ENCODE measurements around the gene REXO1.
A peak's percentile ranks its signal among the peaks of the same experiment; 100 is the strongest.

REXO1 gene

GRCh38 chr19:1860821-1861598 lies 12.7 kb upstream of the REXO1 start:
- no peak for DNase-seq

GRCh38 chr19:1860042-1860775 lies 11.9 kb upstream of the REXO1 start:
- no peak for DNase-seq

DNA sequence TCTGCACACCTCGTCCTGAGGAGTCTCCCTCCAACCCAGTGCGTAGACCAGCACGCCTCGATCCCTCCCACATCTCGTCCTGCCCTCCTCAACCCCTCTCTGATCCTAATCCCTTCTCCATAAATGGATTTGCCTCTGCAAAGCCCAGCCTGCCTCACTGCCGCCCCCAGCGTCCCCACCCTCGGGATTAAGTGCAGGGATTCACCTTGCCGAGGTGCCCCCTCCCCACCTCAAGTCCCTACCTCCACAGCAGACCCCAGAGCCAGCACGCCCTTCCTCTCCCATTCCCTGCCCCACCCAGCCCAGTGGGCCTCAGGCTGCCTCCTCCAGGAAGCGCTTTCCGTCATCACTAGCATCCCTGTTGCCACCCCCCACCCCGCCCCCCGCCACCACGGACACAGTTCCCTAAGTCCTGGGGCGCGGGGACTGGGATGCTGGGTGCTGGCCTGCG lies 11.1 kb upstream of the REXO1 start:
- no peak for DNase-seq

DNA sequence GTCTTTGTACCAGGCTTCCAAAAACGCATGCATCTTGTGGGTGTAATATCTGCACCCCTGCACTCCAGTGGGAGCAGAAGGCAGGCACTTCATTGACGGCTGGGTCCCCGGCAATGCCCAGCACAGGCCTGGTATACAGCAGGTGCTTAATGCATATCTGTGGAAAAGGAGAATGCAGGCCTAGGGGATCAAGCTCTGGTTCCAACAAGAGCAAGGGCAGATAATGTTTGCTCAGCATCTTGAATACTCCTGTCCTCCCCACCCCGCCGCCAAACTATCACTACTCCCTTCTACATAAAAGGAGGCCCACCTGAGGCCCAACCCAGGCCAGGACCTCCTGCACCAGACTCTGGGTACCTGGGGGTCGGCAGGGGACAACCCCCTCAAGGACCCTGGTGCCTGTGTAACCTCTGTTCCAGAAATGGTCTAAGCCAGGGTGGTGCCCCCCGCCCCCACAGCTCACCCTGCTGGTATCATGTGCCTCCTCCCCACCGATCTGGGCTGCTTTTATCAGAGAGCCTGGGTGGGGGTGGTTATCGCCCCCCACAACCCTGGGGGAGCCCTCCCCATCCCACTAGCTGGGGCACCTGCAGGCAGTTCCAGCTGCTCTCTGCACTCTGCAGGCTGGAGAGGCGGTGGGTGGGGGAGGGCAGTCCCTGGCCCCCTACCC lies 10.3 kb upstream of the REXO1 start:
- DNase-seq: no peak

DNA sequence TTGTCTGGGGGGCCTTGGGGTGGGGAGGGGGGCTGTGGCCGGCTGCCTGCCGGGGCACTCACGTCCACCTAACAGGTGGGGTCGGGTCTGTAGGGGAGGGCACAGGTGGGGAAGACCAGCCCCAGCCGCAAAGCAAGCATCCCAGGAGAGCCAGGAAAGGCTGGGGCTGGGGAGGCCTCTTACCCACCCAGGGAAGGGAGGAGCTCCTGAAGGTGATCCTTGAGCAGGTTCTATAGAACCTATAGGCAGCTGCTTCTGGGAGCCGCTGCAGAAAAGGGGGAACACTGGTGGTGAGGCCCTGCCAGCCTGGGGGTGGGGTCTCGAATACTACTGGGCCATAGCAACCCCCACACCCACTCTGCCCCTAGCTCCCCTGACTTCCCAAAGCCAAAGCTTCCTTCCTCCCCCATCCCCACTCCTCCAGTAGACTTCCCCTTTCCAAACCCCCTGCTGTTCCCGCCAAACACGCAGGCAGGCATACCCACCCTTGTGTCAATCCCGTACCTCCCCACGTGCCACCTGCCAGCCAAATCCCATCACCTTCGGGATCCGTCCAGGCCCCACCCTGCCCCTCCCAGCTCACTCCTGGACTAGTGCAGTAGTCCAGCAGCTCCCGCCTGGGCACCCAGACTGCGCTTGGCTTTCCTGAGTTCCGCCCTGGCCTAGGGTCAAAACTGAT lies 9.5 kb upstream of the REXO1 start:
- DNase-seq: no peak

GRCh38 chr19:1856698-1857603 lies 8.7 kb upstream of the REXO1 start:
- DNase-seq: no peak

GRCh38 chr19:1856345-1856697 lies 8.0 kb upstream of the REXO1 start:
- DNase-seq: no peak

DNA sequence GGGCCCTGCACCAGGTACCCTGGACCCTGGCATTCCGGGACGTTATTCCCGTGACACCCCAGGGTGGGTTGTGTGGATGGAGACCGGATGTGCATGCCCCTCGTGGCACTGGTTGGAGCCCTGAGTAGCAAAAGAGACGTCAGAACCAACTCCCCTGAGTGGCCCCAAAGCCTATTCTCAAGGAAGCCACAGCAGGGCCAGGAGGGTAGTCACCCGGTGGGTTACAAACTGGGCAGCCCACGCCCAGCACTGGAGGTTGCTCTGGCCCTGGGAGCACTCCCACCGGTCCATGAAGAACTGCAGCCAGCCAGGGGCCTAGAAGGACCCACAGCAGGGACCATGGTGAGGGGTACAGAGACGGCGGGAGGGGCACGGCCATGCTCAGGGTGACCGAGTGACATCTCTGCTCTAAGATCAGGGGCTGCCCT lies 7.6 kb upstream of the REXO1 start:
- DNase-seq: no peak

DNA sequence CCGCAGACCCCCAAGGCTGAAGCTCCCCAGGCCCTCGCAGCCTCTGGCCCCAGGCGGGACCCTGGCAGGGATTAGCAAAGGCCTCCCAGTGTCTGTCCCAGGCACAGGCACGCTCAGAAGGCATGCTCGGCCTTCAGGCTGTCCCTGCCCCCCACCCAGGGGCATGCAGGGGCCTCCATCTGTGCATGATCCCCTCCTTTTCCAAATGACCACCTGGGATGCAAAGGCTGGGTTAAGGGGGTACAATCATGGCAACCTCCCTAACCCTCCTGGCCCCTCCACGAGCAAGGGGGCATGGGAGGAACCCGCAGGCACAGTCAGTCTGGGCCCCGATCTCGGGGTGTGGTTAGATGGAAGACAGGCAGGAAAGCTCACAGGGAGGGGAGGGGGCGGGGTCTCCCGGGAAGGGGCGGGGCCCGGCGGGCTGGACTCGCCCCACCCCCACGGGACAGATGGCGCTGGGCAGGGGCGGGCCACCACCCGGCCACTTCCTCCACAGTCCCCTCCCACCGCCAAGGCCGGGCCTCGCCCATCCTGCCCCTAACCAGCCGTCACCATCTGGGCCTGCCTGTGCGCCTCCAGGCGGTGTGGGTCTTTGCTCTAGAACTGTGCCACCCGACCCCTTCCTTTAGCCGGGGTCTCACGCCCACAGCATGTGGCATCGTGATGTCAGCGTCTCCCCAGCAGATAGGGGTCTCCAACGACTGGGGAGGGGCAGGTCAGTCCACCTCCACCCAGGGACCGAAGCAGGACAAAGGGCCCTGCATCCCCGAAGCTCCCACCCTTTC lies 7.0 kb upstream of the REXO1 start:
- peak; percentile 60 for DNase-seq

GRCh38 chr19:1854542-1855039 lies 6.3 kb upstream of the REXO1 start:
- no peak for DNase-seq

DNA sequence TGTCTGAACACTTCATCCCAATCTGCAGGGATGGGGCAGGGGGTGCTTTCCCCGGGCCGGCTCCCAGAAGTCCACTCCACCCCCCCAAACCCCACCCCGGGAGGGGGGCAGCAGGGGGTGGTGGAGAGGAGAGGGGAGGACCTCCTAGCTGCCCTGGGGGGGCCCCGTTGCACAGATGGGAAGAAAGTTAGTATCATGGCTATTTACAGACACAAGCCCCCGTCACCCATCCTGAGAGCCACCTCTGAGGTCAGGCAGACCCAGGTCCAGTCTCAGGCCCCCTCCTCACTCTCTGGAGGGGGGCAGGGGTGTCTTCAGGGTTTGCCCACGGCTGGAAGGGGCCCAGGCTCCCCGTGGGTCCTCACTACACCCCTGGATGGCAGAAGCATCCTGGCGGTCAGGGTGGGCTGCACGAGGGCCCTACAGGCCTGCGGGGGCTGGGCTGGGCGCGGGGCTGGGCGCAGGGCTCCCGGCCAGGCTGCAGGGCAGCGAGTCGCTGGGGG lies 5.8 kb upstream of the REXO1 start:
- DNase-seq: no peak

DNA sequence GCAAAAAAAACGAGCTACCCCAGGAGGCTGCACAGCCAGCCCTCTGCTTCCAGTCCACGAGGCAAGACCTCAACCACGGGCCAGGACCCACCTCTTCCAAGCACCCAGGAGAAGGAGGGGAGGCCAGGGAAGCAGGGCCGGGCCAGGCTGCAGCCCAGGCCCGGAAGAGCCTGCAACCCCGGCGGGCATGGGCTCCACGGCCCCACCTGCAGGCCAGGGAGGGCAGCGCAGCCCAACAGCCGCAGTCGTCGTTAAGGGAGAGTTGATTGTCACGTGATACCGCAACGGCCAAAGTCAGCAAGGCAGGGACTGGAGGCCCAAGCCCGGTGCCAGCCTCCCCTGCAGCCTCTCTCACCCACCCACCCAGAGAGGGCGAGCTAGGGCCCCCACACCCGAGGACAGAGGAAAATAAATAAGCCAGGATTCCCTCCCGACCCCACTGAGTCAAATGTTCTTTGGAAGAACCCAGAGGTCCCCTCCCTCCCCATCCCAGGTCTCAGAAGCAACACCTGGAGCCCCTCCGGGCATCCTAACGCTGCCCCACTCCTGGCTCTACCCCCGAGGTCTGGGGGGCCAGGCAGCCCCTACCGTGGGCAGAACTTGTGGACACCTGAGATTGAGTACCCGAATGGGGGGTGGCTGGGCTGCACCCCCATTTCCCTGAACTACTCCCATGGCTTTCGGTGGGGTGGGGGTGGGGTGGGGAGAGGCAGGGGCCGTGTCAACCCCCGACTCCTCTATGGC lies 5.2 kb upstream of the REXO1 start:
- peak; percentile 45 for DNase-seq

DNA sequence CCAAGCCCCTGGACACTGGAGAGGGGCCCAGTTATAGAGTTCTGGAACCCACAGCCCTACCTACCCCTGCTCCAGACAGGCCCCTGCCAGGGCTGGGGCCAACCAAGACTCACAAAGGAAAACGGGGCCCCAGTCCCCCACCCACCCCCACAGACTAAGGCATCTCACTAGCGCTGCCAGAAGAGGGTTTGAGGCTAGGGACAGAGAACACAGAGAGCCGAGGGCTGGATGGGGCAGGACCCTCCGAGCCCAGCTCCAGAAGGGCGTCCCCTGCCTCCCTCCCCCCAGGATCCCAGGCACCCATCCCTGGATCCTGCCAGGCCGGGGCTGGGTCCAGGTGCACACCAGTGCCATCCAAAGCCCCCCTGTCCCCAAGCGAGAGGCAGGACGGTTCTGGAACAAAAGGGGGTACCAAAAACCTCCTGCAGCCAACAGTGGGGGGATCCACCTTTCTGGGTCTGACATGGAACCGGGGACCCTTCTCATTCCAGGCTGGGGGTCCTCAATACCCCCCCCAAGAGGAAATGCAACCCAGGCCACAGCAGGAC lies 4.4 kb upstream of the REXO1 start:
- DNase-seq: no peak

- no peak for DNase-seq
These were observed 3.6 kb upstream of the REXO1 start for GRCh38 chr19:1851654-1852580.

GRCh38 chr19:1850809-1851653 lies 2.7 kb upstream of the REXO1 start:
- no peak for DNase-seq

DNA sequence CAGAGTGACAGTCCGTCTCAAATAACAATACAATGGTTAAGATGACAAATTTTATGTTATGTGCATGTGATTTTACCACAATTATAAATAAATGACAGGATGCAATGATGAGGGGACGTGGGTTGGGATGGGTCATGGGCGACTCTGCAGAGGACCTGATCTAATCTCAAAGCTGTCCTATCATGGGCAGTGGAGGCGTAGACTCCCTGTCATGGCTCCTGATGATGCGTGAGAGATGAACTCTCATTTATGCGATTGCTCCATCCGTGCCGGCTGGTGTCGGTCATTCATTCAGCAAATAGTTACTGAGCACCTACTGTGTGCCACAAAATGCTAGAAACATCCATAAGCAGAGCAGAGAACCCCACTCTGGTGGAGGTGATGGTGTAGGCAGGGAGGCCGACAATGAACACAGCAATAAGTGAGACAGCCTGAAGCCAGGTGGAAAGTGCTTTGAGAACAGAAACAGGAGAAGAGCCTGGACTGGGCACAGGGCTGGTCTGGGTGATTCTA lies 1.7 kb upstream of the REXO1 start:
- no peak for DNase-seq

DNA sequence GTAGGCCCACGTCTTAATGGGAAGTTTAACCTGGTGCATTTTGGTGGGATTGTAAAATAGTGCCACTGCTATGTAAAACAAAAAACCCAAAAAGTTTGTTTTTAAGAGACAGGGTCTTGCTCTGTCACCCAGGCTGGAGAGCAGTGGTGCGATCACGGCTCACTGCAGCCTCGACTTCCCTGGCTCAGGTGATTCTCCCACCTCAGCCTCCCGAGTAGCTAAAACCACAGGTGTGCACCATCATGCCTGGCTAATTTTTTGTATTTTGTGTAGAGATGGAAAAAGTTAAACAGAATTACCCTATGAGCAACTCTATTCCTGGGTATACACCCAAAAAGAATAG lies 820 bp upstream of the REXO1 start:
- DNase-seq: no peak
